ENCODE measurements around the gene KDM1A. TPM values are rescaled to one million over a fixed set of nuclear protein-coding genes. Genes with fewer than 3 reads are reported as not detected.

KDM1A gene
- total and polyA plus RNA-seq, 8 donors, result 17.1 to 78.9 (median 29.2) TPM

DNA sequence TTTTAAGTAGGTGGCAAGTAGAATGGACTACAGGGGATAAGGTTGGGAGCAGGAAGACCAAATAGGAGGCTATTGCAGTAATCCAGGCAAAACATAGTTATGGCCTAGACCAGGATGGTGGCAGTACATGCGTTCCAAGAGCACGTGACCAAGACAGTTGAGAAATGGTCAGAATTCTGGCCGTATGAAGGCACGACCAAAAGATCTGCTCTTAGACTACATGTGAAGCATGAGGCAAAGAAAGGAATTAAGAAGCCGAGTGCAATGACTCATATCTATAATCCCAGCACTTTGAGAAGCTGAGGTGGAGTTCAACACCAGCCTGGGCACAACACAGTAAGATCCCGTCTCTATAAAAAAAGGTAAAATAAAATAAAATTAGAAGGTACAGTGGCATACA is 78.0 kb downstream of the KDM1A start:
- H3K4me1 ChIP-seq, result peaks cover 16 to 45% (median 32%) of the 10 kb centered on the region in 4 donors
- no peak overlapping the region for H3K27ac ChIP-seq
- intact Hi-C loops (cut with DNase I; ENCODE audit: low total_unique reads), result loop anchor here (5.0 kb wide), 1 partner anchor 90 kb away; no protein-coding TSS in a partner anchor
- H3K9me3 ChIP-seq, result no peaks in the 10 kb centered on the region
- H3K36me3 ChIP-seq, result peaks cover 14 to 22% (median 21%) of the 10 kb centered on the region in 4 donors
- H3K4me3 ChIP-seq, result no peak overlapping the region
- TF ChIP-seq POLR2A (IDR thresholded peaks at IDR 0.05) (no peak), EP300 (IDR thresholded peaks at IDR 0.05) (no peak), POLR2AphosphoS5 (IDR thresholded peaks at IDR 0.05) (no peak)
- TF ChIP-seq, protein P1, sequence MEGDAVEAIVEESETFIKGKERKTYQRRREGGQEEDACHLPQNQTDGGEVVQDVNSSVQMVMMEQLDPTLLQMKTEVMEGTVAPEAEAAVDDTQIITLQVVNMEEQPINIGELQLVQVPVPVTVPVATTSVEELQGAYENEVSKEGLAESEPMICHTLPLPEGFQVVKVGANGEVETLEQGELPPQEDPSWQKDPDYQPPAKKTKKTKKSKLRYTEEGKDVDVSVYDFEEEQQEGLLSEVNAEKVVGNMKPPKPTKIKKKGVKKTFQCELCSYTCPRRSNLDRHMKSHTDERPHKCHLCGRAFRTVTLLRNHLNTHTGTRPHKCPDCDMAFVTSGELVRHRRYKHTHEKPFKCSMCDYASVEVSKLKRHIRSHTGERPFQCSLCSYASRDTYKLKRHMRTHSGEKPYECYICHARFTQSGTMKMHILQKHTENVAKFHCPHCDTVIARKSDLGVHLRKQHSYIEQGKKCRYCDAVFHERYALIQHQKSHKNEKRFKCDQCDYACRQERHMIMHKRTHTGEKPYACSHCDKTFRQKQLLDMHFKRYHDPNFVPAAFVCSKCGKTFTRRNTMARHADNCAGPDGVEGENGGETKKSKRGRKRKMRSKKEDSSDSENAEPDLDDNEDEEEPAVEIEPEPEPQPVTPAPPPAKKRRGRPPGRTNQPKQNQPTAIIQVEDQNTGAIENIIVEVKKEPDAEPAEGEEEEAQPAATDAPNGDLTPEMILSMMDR (IDR thresholded peaks at IDR 0.05), result no peak
- DNase-seq, result no peak
- H3K27me3 ChIP-seq, result no peaks in the 10 kb centered on the region
- 76 to 92% (median 87%) methylated on average over 6 of the region's 6 CpGs for WGBS, 5 donors

DNA sequence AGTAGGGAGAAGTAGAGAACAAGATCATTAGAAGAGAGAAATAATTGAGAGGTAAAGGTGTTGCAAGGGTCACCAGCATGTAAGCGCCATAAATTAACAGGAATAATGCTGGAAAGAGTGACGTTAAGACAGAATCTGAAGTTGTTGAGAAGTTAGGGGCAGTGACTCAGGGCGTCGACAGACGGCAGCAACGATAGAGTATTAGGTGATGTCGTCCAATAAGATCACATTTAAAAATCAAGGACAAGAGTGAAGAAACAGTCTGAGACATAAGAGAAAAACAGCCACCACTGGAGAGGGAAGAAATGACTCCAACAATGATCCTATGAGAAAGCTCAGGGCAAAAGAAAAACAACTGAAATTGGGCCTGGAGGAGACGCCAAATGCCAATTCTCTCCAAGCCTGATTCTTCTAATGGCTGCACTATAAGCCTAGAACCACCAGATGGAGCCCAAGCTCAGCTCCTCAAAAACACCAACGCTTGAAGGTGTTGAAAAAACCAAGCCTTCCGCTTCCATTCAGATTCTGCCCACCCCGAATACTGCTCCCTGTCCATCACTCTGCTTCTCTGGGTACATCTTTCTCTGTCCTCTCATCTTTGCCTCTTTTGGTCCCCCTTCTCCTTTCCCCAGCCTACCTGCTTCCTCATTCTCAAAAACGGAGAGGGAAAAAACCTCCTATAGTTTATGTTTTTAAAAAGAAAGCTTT is 79.3 kb downstream of the KDM1A start:
- TF ChIP-seq POLR2AphosphoS5 (IDR thresholded peaks at IDR 0.05), result peak in 1 of 3 donors; percentile 40
- no peak for TF ChIP-seq POLR2A (IDR thresholded peaks at IDR 0.05)
- no peak for TF ChIP-seq EP300 (IDR thresholded peaks at IDR 0.05)
- TF ChIP-seq, protein P1 (IDR thresholded peaks at IDR 0.05), result peak in 5 of 7 experiments; percentile 86 to 92 (median 88)
- DNase-seq, result peak; percentile 66 to 90
- Histone ChIP-seq H3K4me3 (no peak overlapping the region), H3K36me3 (peaks cover 6 to 9% (median 8%) of the 10 kb centered on the region in 4 donors), H3K9me3 (no peaks in the 10 kb centered on the region), H3K27me3 (no peaks in the 10 kb centered on the region), H3K4me1 (peaks cover 16 to 58% (median 42%) of the 10 kb centered on the region in 4 donors), H3K27ac (peak overlapping the region in 1 of 5 donors; percentile 44)
- WGBS, 5 donors, result 49 to 56% (median 51%) methylated on average over 12 of the region's 12 CpGs
- intact Hi-C loops (cut with DNase I; ENCODE audit: low total_unique reads), result loop anchor here (5.0 kb wide), 1 partner anchor 89 kb away; no protein-coding TSS in a partner anchor

DNA sequence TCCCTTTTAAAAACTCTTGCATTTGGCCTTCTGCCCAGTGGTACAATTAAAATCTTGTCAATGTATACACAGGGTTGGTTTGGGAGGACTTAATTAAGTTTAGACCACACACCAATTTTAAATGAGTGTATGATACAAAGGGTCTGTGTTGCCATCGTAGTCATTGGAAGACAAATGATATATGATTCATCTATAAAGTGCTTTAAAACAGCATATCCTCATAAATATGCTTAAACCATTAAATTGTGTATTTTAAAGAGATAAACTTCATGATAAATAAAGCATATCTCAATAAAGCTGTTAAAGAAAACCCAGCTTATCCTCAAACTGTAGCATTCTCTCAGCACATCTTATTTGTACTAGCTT is 79.9 kb downstream of the KDM1A start:
- no peak overlapping the region for H3K4me3 ChIP-seq
- 88 to 100% (median 99%) methylated on average over 1 of the region's 1 CpG for WGBS, 5 donors
- TF ChIP-seq, protein P1 (IDR thresholded peaks at IDR 0.05), result no peak
- TF ChIP-seq EP300 (IDR thresholded peaks at IDR 0.05) (no peak), POLR2A (IDR thresholded peaks at IDR 0.05) (no peak), POLR2AphosphoS5 (IDR thresholded peaks at IDR 0.05) (no peak)
- peak overlapping the region in 2 of 5 donors; percentile 44 to 48 for H3K27ac ChIP-seq
- H3K27me3 ChIP-seq, result no peaks in the 10 kb centered on the region
- H3K9me3 ChIP-seq, result no peaks in the 10 kb centered on the region
- no peak for DNase-seq
- H3K4me1 ChIP-seq, result peaks cover 16 to 62% (median 42%) of the 10 kb centered on the region in 4 donors
- intact Hi-C loops (cut with DNase I; ENCODE audit: low total_unique reads), result loop anchor here (5.0 kb wide), 1 partner anchor 88 kb away; no protein-coding TSS in a partner anchor
- H3K36me3 ChIP-seq, result peaks cover 2 to 4% (median 2%) of the 10 kb centered on the region in 4 donors

DNA sequence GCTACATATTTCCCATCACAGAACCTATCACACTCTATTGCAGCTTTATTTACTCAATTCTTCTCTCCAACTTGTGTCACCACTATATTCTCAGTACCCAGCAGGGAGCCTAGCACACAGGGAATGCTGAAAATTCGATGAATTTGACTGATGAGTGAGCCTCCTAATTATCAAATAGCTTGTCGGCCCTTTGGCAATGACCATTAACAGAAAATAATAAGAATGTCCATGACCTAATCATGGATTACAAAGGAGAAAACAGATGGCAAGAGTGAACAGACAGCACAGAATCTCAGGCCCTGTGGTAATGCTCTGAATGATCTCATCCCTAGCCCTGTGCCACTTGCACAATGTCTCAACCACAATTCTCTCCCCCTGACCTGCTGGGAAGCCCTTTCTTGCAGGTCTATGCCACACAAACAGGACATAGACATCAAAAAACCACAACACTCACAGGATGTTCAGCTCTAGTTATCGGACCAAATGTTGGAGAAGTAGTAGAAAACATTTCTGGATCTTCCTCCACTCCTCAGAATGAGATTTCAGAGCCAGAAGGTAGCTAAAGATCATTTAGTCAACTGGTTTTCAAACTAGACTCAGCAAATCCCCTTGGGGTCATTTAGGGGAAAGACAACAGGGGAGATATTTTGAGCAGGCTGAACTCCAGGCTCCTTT is 80.9 kb downstream of the KDM1A start:
- no peaks in the 10 kb centered on the region for H3K36me3 ChIP-seq
- intact Hi-C loops (cut with DNase I; ENCODE audit: low total_unique reads), result no loop called here
- peaks cover 16 to 65% (median 42%) of the 10 kb centered on the region in 4 donors for H3K4me1 ChIP-seq
- peak in 2 of 3 donors; percentile 23 to 61 for TF ChIP-seq POLR2AphosphoS5 (IDR thresholded peaks at IDR 0.05)
- TF ChIP-seq, protein P1 (IDR thresholded peaks at IDR 0.05), result no peak
- 52 to 65% (median 60%) methylated on average over 3 of the region's 3 CpGs for WGBS, 5 donors
- H3K27ac ChIP-seq, result peak overlapping the region in 4 of 5 donors; percentile 14 to 63 (median 52)
- DNase-seq, result peak; percentile 30 to 41
- H3K4me3 ChIP-seq, result no peak overlapping the region
- H3K27me3 ChIP-seq, result no peaks in the 10 kb centered on the region
- no peaks in the 10 kb centered on the region for H3K9me3 ChIP-seq
